Measurements from ENCODE around the gene FOXO6.

DNA sequence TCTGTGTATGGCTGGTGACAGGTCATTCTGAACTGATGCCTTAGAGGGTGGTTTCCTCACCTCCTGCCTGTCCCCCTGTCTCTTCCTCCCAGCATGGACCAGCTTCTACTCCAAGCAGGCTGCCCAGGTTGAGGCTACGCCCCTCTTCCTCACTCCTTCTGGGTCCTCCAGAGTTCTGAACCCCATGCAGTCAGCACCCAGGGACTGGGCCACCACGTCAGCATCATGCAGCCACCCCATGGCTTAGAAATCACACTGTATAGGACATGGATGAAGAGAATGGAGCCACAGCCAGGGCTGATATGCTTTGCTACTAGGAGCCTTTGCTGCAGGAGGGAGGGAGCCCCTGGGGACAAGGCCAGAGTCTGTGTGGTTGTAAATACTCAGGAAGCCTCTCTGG is 8.3 kb downstream of the FOXO6 start:
- TF ChIP-seq, protein P1, sequence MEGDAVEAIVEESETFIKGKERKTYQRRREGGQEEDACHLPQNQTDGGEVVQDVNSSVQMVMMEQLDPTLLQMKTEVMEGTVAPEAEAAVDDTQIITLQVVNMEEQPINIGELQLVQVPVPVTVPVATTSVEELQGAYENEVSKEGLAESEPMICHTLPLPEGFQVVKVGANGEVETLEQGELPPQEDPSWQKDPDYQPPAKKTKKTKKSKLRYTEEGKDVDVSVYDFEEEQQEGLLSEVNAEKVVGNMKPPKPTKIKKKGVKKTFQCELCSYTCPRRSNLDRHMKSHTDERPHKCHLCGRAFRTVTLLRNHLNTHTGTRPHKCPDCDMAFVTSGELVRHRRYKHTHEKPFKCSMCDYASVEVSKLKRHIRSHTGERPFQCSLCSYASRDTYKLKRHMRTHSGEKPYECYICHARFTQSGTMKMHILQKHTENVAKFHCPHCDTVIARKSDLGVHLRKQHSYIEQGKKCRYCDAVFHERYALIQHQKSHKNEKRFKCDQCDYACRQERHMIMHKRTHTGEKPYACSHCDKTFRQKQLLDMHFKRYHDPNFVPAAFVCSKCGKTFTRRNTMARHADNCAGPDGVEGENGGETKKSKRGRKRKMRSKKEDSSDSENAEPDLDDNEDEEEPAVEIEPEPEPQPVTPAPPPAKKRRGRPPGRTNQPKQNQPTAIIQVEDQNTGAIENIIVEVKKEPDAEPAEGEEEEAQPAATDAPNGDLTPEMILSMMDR (IDR thresholded peaks at IDR 0.05) = no peak
- no peak for TF ChIP-seq EZH2 (IDR thresholded peaks at IDR 0.05; ENCODE audit: borderline replicate concordance, insufficient read depth, low read depth, low read length, poor library complexity, severe bottlenecking)

Measured in B cell (primary cell).